ENCODE data around the gene HDAC3.

- TF ChIP-seq GATA3 (IDR thresholded peaks at IDR 0.05; ENCODE audit: low read depth, low read length), result no peak
- TF ChIP-seq GATA2 (IDR thresholded peaks at IDR 0.05; ENCODE audit: low read depth, low read length), result no peak
Measured at GRCh38 chr5:141654298-141654697, 17.6 kb upstream of the HDAC3 start.

Data from SH-SY5Y (cell line).